ENCODE data around the gene ETV6. TPM values are rescaled to one million over a fixed set of nuclear protein-coding genes. Genes with fewer than 3 reads are reported as not detected.

The ETV6 gene
- total RNA-seq, 1 experiment from 2014 or later: 19.3 TPM

GRCh38 chr12:11808931-11809330 lies 159.5 kb downstream of the ETV6 start:
- peaks cover 5% of the 10 kb centered on the region for H3K4me1 Mint-ChIP-seq (ENCODE audit: insufficient read depth, unreplicated experiment)
- H3K9me3 Mint-ChIP-seq (ENCODE audit: unreplicated experiment): no peaks in the 10 kb centered on the region
- H3K4me3 Mint-ChIP-seq (ENCODE audit: unreplicated experiment): no peak overlapping the region
- BruUV-seq (replicated peaks): no TSS peak
- no peak for DNase-seq (ENCODE audit: unreplicated experiment)
- no peak for TF ChIP-seq CTCF (IDR thresholded peaks at IDR 0.05; ENCODE audit: unreplicated experiment)
- no peaks in the 10 kb centered on the region for H3K27me3 Mint-ChIP-seq (ENCODE audit: insufficient read depth, unreplicated experiment)
- intact Hi-C loops (cut with micrococcal nuclease): no loop called here
- H3K36me3 Mint-ChIP-seq (ENCODE audit: insufficient read depth, unreplicated experiment): peaks cover 19% of the 10 kb centered on the region
- no peak overlapping the region for H3K27ac Mint-ChIP-seq (ENCODE audit: low read depth, unreplicated experiment)
- CTCF ChIA-PET: interaction anchor here (1.0 to 2.3 kb wide), 2 partner anchors 12 to 13 kb away, joined by 3 to 6 read pairs; no protein-coding TSS in a partner anchor
- POLR2A ChIA-PET: interaction anchor here (0.7 to 0.9 kb wide), 2 partner anchors 13 to 256 kb away, joined by 4 read pairs; no protein-coding TSS in a partner anchor

GRCh38 chr12:11810206-11810545 lies 160.7 kb downstream of the ETV6 start:
- no peaks in the 10 kb centered on the region for H3K9me3 Mint-ChIP-seq (ENCODE audit: unreplicated experiment)
- intact Hi-C loops (cut with micrococcal nuclease): no loop called here
- H3K27ac Mint-ChIP-seq (ENCODE audit: low read depth, unreplicated experiment): no peak overlapping the region
- ChIA-PET CTCF (interaction anchor here (0.7 to 2.3 kb wide), 2 partner anchors 14 to 228 kb away, joined by 3 to 6 read pairs; no protein-coding TSS in a partner anchor), POLR2A (interaction anchor here (0.6 to 1.0 kb wide), 2 partner anchors 11 to 20 kb away, joined by 3 read pairs; no protein-coding TSS in a partner anchor)
- DNase-seq (ENCODE audit: unreplicated experiment): no peak
- H3K4me3 Mint-ChIP-seq (ENCODE audit: unreplicated experiment): no peak overlapping the region
- no peak for TF ChIP-seq CTCF (IDR thresholded peaks at IDR 0.05; ENCODE audit: unreplicated experiment)
- no peaks in the 10 kb centered on the region for H3K27me3 Mint-ChIP-seq (ENCODE audit: insufficient read depth, unreplicated experiment)
- BruUV-seq (replicated peaks): no TSS peak
- H3K4me1 Mint-ChIP-seq (ENCODE audit: insufficient read depth, unreplicated experiment): peaks cover 9% of the 10 kb centered on the region
- peaks cover 16% of the 10 kb centered on the region for H3K36me3 Mint-ChIP-seq (ENCODE audit: insufficient read depth, unreplicated experiment)

- no TSS peak for BruUV-seq (replicated peaks)
- Mint-ChIP-seq H3K27me3 (ENCODE audit: insufficient read depth, unreplicated experiment) (no peaks in the 10 kb centered on the region), H3K9me3 (ENCODE audit: unreplicated experiment) (no peaks in the 10 kb centered on the region), H3K36me3 (ENCODE audit: insufficient read depth, unreplicated experiment) (peaks cover 15% of the 10 kb centered on the region), H3K4me3 (ENCODE audit: unreplicated experiment) (no peak overlapping the region), H3K27ac (ENCODE audit: low read depth, unreplicated experiment) (no peak overlapping the region), H3K4me1 (ENCODE audit: insufficient read depth, unreplicated experiment) (peaks cover 5% of the 10 kb centered on the region)
- POLR2A ChIA-PET: interaction anchor here (0.7 kb wide), 1 partner anchor 331 kb away, joined by 3 read pairs; no protein-coding TSS in a partner anchor
- no peak for TF ChIP-seq CTCF (IDR thresholded peaks at IDR 0.05; ENCODE audit: unreplicated experiment)
- no peak for DNase-seq (ENCODE audit: unreplicated experiment)
- CTCF ChIA-PET: no interaction called here
- intact Hi-C loops (cut with micrococcal nuclease): no loop called here
Observed at GRCh38 chr12:11811008-11811407, 161.5 kb downstream of the ETV6 start.

GRCh38 chr12:11812241-11812585 lies 162.7 kb downstream of the ETV6 start:
- intact Hi-C loops (cut with micrococcal nuclease): no loop called here
- no peak for TF ChIP-seq CTCF (IDR thresholded peaks at IDR 0.05; ENCODE audit: unreplicated experiment)
- BruUV-seq (replicated peaks): no TSS peak
- CTCF ChIA-PET: no interaction called here
- DNase-seq (ENCODE audit: unreplicated experiment): no peak
- peaks cover 5% of the 10 kb centered on the region for H3K4me1 Mint-ChIP-seq (ENCODE audit: insufficient read depth, unreplicated experiment)
- H3K36me3 Mint-ChIP-seq (ENCODE audit: insufficient read depth, unreplicated experiment): peaks cover 15% of the 10 kb centered on the region
- POLR2A ChIA-PET: no interaction called here
- H3K9me3 Mint-ChIP-seq (ENCODE audit: unreplicated experiment): no peaks in the 10 kb centered on the region
- no peaks in the 10 kb centered on the region for H3K27me3 Mint-ChIP-seq (ENCODE audit: insufficient read depth, unreplicated experiment)
- no peak overlapping the region for H3K27ac Mint-ChIP-seq (ENCODE audit: low read depth, unreplicated experiment)
- no peak overlapping the region for H3K4me3 Mint-ChIP-seq (ENCODE audit: unreplicated experiment)

Data from MCF 10A (cell line).